HG02885 (cell line): ENCODE data around the gene SPATA12.

Experiments
- ATAC-seq: cut with Tn5 transposase; IDR thresholded peaks from one replicate; pipeline ENCODE4 v1.9.1; 2021; ENCODE audit warnings: mild to moderate bottlenecking; ENCODE audit not compliant: unreplicated experiment, poor library complexity

Gene SPATA12

GRCh38 chr3:57109437-57110199 lies 49.2 kb downstream of the SPATA12 start:
- no peak for ATAC-seq

DNA sequence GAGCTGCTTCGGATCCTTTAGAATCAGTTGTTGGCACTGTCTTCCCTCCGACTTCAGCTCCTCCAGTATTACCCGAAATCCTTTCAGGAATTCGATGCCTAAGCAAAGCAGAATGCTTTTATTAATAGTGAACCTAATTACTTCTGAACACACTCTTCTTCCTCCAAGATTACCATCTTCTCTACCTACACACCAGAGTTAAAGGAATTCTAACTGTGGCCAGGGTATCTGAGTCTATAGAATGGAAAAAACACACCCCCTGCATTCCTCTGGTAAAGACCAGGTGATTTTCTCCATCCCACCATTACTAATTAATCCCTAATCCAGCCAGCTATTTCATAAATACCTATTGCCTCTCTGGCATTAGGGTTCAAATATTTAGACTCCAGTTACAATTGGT lies 49.8 kb downstream of the SPATA12 start:
- ATAC-seq: no peak

DNA sequence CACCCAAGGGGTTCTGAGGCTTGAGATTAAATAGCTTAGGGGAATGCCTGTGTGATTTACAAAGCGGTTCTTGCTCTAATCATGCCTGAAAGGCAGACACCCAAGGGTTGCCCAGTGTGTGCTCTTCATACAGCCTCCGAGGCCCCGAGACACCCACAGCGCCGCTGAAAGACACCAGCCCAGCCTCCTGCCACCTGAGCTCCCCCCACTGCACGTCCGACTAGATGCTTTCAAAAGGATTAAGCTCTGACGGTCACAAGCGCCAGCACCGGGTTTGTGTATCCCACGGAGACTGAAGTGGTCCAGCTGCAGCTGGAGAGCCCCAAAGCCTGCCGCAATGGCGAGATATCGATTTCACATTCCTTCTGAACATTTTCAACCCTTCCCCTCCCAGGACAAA lies 50.3 kb downstream of the SPATA12 start:
- ATAC-seq: no peak

DNA sequence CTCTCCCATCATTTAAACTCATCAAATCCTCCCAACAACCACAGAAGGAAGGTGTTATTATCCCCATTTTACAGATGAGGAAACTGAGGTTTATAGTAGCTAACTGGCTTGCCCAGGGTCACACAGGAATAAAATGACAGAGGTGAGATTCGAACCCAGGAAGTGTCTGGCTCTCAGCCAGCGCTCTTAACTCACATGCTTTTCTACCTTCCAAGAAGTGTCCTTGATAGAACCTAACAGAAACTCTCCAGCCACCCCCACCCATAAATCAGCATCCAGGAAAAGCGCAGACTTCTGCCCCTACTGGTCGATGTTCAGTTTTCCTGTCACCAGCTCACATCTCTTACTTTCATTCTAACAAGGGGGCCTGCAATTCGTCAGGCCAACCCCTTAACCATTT lies 51.7 kb downstream of the SPATA12 start:
- ATAC-seq: no peak

DNA sequence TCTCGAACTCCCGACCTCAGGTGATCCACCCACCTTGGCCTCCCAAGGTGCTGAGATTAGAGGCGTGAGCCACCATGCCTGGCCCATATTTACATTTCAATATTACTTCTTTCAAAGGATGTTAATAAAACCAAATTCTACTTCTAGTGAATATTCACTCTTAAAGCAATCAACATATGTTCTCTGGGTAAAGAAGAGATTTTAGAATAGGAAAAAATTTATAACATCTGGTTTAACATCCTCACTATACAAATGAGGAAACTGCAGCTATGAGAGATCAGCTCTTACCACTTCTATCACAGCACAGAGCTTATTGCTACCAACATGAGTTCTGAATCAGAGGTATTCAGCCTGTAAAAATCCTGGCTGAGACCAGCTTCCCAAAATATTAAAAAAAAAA lies 56.0 kb downstream of the SPATA12 start:
- no peak for ATAC-seq

- ATAC-seq: no peak
These were observed 57.8 kb downstream of the SPATA12 start for GRCh38 chr3:57118254-57118653.

DNA sequence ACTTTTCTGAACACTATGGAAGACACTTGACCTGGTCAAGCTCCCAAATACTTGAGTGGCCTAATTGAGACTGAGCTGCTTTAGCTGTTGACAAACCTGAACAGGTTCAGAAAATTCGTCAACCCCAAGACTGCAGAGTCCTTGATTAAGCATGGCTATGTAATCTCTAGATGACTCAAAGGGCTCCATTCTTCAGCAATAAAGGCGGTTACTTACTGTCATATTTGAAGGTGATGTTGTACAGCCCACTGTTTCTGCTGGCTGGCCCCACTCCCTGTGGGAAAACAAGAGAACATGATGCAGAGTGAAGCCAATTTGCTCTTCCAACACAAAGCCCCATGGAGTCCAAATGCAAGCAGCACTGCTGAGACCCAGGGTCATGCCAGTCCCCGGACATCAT lies 59.6 kb downstream of the SPATA12 start:
- no peak for ATAC-seq

DNA sequence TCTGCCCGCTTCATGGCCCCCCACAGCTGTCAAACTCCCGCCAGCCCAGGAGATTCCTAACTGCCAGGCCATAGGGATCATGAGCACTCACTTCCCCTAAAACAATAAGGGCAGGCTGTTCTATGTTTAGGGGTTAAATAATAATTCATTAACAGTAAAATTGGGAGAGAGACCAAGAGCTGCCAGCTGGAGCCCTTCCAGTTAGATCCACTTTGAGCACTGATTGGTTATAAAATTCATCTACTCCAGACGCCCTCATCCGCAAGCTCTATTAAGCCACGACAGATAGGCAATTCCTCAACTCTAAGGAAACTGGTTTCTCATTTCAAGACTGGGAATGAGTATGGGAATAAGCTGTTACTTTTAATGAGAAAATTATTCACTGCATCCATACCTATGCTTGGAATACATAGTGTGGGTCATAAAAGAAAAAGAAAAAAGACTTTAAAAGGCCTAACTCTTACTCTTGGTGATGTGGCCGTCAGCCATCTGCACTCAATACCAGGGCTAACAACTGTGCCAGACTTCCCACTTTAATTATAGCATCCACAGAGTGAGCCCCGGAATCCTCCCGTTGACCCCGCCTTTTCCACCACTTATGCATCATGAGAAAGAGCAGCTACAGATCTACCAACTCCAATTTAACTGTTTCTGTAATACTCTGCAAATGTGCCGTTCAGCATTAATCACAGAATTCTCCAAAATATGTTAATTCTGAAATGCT lies 60.1 kb downstream of the SPATA12 start:
- ATAC-seq: no peak
